GM12892 (cell line): Measurements from ENCODE around the gene SPTBN1.

Experiments used
- POLR2A ChIP-seq: IDR thresholded peaks from 2 replicates; pipeline ENCODE4 v1.6.1; 2011; ENCODE audit warnings: low read depth, low read length, control low read depth
- TAF1 ChIP-seq: IDR thresholded peaks from 2 replicates; pipeline ENCODE4 v1.6.1; 2011; ENCODE audit warnings: low read depth, mild to moderate bottlenecking, control low read depth, low read length, borderline replicate concordance

DNA sequence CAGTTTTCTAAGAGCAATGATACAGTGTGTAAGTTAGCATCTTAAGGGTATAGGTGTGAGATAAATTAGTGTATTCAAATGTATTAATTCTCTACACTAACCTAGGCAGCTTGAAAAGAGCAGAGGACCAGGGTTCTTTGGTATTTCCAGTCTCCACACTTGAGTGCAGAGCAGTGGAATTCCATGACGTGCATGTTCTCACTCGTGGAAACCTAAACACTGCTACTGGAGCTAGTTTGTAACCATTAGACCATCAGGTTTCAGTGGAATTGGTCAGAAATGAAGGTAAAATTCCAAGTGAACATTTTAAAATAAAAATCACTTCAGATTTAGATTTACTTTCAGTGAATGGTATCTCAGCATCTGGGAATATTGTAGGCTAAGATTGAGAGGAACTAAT is 9.0 kb downstream of the SPTBN1 start:
- no peak for TF ChIP-seq POLR2A
- no peak for TF ChIP-seq TAF1
